ENCODE data around the gene MBP.
"Not testable (repeated sequence)": the region's sequence is repeated elsewhere in the genome, so short reads cannot be mapped to it uniquely, and the experiment has no call there.

Gene MBP

DNA sequence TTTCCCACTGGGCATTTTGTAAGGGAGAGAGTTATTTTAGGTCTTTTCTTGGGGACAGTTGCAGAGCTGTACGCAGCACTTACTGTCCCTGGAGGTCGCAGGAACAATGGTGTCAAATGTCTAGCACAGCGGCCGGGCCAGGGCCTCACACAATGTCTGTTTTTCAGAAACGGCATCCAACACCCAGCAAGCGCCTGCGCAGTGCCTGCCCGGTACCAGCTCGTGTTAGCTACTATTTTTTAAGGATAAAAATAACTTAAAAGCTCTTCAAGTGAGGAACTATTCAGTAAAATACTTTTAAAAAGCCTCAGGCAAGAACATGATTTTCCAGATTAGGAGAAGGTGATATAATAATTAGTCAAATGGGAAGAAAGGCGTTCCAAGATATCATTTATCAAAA lies 90.0 kb downstream of the MBP start:
- DNase-seq, result no peak

DNA sequence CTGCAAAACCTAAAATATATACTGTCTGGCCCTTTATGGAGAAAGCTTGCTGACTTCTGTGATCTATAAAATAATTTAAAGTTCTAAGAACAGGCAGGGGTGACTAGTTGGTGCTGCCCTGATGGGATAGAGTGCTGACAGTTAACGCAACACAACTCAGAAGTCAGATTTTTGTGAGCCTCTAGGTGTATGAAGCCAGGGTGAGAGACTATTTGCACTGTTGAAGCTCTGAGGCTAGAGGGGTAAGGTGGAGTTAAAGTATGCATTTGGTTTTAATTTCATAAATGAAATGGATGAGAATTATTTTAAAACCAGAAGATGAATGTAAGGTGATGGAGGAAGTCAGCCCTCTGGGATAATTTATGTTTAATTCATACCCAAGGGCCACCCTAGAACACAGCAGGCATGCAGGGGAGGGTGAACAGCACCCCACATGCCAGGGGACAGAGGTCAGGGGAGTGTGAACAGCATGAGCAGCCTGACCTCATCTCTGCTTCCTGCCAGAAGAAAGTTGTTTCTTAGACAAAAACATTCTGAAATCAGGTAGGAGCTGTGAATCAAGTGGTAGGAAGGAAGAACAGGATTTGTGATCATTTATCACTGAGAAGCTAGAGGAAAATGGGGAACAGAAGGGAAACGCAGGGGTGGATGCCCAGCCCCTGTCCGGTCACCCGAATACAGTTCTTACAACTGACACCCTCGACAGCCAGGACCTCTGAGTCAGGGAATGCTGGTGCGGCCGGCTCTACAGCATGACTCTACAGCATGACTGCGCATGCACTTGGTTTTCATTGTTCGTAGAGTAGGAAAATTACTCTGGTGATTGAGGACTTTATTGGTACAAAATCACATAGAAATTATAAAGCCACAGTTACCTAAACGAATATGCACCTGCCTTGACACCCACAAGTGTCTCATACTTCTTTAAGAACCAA lies 93.1 kb downstream of the MBP start:
- no peak for DNase-seq

DNA sequence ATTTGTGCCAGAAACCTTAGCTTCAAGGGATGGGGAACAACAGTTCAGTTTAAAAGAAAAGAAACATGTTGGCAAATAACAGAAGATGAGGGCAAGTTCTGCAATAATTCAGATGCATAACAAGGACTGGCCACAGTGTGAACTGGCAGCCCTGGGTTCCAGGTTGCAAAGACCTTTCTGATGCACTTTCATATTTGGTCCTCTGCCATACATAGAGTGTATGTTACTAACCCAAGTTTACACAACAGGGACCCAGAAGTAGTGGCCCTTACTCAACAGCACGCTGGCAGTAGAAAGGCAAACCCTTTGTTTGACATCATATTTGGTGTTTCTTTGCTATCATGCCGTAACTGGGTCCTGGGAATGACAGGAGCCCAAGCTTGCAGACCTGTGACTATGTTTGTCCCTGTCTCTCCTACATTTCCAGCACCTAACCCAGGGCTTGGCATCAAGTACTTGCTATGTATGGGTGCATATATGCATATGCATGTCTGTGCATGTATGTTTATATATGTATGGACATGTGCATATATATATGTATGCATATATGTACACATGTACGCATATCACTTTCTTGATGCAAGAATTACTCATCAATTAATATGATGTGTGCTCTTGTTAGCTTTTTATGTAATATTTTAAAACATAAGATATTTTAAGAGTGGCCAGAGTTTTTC lies 94.3 kb downstream of the MBP start:
- DNase-seq, result no peak

DNA sequence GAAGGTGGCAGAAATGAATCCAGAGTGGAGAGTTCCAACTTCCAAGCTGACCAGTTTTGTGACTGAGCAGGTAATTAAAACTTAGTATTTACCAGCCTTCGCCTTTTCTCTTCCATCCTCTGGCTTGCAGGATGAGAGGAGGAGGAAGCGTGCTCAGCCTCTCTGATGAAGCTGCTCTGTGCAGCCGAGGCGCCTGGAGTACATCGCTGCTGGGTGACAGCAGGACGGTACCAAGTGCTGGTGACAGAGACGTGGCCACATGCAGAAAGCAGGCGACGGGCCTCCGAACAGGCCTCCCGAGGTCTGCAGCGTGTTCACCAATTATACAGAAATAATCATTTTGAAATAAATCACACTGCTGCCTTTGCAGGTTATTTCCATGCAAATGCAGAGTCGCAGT lies 95.0 kb downstream of the MBP start:
- no peak for DNase-seq

DNA sequence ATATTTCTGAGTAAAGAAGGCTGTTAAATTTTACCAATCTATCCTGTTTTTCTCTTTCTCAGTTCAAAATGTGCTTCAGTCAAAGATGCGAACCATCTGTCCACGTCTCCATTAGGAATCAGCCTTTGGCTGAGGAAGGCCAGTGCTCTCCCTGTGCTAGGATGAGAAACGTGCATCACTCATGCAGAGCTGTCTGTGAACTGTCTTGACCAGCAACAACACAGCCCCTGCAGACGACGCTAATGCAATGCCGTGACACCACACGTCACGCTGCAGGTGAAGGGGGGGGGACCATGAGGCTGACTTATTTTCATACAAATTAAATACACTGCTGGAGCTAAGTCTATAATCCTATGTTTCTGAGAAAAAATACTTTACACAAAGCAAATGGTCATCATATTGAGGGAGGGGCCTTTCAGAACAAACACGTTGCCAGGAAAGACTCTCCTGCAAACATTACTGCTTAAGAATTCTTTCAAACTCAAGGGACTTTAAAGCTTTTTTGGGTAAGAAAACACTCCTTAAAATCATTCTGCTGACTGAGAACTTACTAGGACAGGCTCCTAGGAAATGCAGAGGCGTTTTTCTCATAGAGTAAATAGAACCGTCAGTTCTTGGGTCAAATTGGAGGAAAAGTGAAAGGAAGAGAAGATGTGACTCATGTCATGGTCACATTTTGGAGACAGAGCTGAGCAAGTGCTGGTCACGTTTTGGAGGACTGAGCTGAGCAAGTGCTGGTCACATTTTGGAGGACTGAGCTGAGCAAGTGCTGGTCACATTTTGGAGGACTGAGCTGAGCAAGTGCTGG lies 97.0 kb downstream of the MBP start:
- no peak for DNase-seq

DNA sequence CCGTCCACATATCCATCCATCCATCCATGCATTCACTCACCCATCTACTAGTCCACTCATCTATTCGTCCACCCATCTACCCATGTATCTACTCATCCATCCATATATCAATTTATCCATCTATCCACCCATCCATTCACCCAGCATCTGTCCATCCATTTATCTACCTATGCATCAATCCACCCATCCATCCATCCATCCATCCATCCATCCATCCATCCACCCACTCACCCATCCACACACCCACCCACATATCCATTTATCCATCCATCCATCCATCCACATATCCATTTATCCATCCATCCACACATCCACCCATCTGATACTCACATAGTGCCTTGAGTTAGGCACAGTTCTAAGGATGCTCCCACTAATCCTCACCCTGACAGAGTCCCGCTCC lies 99.0 kb downstream of the MBP start:
- DNase-seq, result no peak

DNA sequence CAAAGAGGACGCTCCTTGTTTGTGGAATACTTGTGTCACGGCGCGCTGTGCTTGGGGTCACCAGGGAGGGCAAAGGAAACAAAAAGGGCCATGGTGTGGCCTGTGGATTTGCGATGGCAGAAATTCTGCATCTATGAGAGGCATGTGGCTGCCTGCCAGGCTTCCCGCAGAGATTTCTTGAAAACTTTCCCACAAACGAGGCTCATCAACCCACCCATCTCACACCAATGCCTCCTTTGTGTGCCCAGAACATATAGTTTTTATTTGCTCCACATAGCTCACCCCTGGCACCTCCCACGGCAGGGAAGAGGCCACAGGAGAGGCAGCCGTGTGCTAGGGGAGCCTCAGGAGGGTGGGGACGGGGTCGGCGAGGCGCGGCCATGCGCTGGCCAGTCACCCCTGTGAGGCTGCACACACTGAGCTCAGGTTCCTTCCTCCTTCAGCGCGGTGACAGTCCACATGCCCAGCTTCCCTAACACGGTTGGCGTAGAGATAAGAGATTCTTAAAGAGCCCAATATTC lies 100.3 kb downstream of the MBP start:
- DNase-seq, result no peak

DNA sequence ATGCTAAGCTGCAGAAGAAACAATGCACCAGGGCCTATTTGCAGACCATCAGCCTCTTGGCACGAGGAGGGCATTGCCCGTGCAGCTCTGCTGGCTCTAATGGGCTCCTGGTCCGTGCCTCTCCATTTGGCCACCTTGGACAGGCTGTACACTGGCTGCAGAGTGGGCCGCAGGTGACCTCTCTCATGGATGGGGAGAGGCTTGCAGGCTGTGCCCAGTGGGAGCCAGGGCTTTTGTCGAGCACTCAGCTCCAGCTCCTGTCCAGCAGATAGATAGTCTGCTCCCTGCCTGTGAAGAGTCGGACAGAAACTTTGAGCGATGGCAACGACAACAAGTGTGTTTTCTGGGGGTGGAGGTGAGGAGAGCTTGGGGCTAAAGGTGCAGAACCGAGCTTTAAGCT lies 100.9 kb downstream of the MBP start:
- no peak for DNase-seq

DNA sequence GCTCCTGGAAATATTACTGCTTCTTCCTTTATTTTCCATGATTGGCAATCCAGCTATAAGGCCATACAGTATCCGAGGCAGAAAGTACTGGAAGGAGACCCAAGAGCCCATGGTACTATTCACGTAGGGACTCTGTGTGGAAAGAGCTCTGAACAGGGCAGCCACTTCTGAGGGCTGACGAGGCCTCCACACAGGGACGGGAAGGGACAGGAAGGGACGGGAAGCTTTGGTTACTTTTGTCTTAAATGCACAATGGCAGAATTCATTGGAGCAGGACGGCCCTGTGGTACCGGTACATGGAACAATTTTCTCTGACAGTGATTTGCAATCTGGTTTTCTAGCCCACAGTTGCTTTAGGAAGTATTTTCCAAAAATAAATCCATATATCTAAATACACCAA lies 102.4 kb downstream of the MBP start:
- no peak for DNase-seq

DNA sequence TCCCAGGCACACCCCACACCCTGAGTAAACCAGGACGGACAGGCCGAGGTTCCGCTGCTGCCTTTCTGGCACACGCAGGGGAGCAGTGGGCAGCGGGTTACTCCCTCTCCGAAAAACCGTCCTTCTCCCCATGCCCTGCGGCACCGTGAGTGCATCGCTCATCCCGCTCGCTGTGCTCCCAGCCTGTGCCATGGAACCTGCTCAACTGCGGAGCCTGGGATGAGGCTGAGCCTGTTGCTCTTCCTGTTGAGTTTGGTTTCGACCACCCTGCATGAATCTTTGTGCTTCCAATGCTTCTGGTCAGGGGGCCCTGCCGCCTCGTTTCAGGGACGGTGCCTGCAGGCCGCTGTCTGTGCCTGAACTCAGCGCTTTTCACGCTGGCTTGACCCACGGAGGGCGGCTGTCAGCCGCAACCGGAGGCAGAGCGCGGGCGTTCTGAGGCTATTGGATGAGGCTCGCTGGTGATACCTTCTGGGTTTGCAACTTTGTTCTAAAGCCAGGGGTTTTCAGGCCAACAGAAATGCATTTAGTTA lies 106.7 kb downstream of the MBP start:
- no peak for DNase-seq

DNA sequence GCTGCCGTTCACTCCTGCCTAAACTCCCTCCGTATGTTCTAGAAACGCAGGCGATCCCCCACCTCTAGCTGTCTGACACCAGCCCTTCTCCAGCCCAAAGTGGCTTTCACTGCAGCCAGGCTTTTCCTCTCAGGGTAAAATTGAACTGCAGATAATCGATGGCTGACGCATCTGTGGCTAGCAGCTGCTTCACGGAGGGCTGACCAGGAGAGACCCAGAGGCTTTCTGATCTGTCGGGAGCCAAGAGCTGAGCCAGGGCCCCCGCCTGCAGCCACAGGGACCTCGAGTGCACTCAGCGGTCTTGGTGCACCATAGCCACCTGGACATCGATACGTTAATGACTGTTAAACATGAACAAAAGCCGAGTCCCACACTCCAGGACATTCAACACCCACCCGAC lies 107.5 kb downstream of the MBP start:
- no peak for DNase-seq

DNA sequence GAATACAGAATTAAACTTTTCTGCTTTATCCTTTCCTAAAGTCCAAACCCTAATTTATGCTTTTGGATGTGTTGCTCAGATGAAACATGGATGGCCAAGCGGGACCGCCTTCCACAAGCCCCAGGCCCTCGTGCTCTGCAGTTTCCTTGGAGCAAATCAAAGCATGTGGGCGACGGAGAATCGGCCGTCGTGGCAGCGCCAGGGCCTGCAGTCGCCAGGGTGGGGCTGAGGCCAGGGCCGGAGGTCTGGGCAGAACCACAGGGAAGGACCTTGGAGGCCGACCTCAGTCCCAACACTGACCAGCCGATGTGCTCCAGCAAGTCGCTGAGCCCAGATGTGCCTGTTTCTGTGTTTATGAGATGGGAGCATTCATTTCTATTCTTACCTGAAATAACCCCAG lies 108.1 kb downstream of the MBP start:
- DNase-seq, result no peak

DNA sequence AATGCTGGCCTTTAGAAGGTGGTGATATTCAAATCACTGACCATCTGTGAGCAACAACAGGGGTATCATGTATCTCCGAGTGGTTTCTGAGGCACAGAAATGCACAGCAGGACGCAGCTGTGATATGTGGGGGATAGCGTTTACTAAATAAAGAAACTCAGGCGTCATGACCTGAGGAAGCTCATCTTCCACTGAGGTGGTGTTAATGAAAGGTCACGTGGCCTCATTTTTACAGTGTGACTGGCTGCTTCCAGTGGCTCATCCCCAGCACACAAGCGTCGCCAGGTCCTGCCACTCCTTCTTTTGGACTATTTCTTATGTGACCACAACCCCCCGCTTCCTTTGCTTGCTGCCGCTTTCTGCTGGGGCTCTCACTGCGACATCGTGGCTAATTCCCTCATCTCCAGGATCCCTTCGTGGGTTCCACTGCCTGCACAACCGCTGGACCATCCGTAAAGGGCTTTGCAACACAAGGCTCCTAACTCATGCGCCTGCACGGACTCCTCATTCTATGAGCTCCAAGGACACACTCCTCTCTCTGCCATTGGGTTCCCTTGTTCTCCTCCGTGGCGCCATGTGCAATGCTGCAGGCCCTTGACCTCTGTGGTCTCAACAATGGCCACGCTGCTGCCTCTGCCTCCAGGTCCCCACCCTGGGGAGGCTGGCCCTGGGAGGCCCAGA lies 109.3 kb downstream of the MBP start:
- DNase-seq, result no peak

DNA sequence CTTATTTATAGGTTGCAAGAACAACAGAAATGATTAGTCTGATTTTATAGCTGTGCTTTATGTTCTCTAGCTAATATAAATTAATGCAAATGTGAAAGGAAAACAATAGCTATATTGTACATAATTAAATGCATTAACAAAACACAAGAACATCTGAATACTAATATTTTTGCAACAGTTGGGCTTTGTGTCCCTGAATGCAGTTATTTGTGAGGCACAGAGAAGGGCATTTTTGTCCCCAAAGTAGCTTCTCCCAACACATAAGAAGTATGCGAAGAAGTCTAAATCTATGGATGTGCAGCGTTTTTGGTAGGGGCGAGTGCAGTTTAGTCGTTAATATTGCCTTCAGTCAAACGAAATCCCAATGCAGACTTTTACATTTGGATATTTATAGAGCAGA lies 110.0 kb downstream of the MBP start:
- DNase-seq, result no peak

DNA sequence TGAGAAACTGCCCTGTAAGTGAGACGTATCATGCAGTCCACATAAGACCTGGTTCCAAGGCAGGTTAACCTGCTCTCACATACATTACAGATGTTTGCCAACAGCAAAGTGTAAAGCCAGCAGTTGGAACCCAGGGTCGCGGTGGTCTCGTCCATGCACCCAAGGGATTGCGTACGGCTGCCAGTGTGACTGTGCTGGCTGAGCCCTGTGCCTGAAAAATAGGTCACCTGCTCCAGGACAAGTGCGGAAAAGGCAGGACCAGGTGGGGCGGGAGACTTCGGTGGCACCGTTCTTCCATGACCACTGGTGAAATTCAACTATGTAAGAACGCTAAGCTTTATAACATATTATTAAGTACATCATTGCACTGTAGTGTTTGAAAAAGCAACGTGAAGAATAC lies 110.5 kb downstream of the MBP start:
- no peak for DNase-seq

DNA sequence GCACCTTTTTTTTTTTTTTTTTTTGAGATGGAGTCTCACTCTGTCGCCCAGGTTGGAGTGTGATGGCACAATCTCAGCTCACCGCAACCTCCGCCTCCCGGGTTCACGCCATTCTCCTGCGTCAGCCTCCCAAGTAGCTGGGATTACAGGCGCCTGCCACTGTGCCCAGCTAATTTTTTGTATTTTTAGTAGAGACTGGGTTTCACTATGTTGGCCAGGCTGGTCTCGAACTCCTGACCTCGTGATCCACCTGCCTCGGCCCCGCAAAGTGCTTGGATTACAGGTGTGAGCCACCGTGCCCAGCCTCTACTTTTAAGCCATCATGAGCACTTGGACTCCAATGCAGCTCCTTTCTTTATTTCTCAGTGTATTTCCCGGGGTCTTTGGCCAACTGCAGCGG lies 111.1 kb downstream of the MBP start:
- not testable (repeated sequence) for DNase-seq

DNA sequence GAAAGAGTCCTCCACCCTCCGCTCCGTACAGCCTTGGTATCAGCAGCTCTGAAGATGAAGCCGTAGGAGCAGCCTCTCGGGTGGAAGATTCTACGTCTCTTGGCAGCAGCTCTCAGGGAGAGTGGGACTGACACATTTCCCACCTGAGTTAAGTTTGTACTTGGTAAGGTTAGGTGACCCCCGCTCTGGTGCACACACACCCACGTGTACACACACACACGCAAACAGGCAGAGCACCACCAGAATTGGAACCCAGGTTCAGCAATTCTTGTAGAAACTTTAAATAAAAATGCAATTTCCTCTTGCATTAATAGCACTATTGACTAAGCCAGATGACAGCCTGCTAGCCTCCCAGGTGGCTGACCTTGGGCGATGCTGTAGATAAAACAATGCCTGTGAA lies 111.5 kb downstream of the MBP start:
- DNase-seq, result no peak

DNA sequence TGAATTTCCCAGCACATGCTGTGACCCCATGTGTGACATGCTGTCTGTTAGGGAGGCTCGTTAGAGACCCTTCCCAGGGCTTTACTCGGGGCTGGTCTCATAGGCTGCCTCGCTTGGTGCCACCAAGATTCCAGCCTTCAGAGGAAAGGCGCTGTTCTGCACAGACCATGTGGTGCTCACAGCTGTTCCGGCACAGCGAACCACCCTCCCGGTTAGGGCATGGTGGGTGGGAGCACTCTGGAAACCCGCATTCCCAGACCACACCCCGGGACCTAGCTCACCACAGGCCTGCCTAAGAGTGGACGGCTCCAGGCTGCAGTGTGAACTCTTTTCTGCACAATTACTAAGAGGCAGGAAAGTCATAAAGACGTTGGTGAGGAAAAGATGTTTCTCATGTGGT lies 112.0 kb downstream of the MBP start:
- DNase-seq, result no peak

DNA sequence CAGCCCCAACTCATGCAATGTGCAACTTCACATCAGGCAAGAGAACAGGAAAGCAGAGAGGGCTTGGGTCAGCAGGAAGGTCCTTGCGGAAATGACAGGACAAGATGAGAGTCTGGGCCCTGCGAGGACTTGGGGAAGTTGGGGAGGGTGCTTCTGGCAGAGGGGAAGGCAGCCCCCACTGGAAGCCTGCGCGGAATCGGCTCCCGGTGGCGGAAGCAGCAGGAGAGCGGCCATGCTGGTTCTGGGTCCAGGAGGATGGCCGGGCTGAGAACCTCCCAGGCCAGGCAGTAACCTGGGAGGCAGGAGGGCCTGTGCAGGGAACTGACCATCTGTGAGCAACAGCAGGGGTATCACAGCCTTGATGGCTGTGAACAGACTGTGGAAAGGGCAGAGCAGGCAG lies 112.9 kb downstream of the MBP start:
- DNase-seq, result no peak

DNA sequence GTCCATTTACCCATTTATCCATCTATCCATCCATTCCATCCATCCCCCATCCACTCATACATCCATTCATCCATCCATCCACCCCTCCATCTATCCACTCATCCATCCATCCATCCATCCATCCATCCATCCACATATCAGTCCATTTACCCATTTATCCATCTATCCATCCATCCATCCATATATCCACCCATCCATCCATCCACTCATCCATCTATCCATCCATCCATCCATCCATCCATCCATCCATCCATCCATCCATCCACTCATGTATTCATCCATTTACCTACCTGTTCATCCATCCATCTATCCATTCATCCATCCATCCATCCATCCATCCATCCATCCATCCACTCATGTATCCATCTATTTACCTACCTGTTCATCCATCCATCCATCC lies 113.9 kb downstream of the MBP start:
- DNase-seq, result not testable (repeated sequence)

DNA sequence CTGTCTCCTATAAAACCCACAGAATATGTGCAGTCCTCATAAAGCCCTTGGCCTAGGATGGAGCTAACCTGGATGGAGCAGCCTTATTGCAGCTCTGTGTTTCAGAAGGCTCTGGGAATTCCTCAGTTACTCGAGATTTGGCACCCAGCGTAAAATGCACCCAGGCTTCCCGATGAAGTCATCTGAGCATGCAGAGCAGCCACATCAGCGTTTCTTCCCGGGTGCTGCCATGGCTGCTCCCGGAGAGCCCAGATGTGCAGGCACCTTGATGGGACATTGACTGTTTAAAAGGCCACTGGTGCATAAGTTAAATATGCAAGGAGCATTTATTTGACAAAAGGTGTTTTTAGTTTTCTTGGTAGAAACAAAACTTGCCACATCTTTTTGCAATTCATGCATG lies 115.2 kb downstream of the MBP start:
- DNase-seq, result no peak

DNA sequence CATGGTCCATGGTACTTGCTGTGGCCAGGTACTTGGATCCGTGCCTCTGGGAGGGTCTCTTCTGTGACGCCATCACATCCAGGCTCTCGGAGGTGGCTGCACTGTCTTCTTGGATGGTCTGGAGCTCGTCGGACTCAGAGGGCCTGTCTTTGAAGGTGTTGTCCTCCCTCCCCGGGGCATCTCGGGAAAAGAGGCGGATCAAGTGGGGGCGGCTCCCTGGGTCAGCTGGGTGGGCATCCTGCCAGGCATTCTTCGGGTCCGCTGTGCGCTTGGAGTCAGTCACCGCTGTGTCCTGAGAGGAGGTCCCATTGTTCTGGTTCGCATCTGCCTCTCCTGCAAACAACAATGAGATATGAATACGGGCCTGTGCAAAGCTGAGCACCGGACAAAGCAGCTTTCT lies 115.6 kb downstream of the MBP start:
- no peak for DNase-seq

Data from stimulated activated CD4-positive, alpha-beta T cell treated with anti-CD3 and anti-CD28 coated beads, Interleukin-2, amount 100 ng/mL, for 24 hours (primary cell).